Muscle layer of duodenum (tissue), 2 donors: Measurements from ENCODE around the gene ADAMTS18.

Experiments used
- H3K27ac ChIP-seq: one replicate; pipeline ENCODE4 v1.7.0; 2013; ENCODE audit warnings: mild to moderate bottlenecking, low read length
- H3K27me3 ChIP-seq: one replicate; pipeline ENCODE4 v1.7.0; 2013; ENCODE audit warnings: low read depth, mild to moderate bottlenecking, control low read depth, low read length
- H3K36me3 ChIP-seq, 2 donors: one replicate each; pipeline ENCODE4 v1.7.0; 2013; ENCODE audit warnings: low read length in 2 of 2, control low read depth in 1 of 2, mild to moderate bottlenecking in 1 of 2; ENCODE audit not compliant: insufficient read depth in 2 of 2, control insufficient read depth in 1 of 2
- H3K4me1 ChIP-seq, 2 donors: one replicate each; pipeline ENCODE4 v1.7.0; 2013; ENCODE audit warnings: low read length in 2 of 2, mild to moderate bottlenecking in 2 of 2, control low read depth in 1 of 2, moderate library complexity in 1 of 2; ENCODE audit not compliant: insufficient read depth in 2 of 2, control insufficient read depth in 1 of 2
- H3K4me3 ChIP-seq, 2 donors: one replicate each; pipeline ENCODE4 v1.7.0; 2013; ENCODE audit warnings: low read length in 2 of 2, low read depth in 1 of 2, mild to moderate bottlenecking in 1 of 2
- H3K9me3 ChIP-seq, 2 donors: one replicate each; pipeline ENCODE4 v1.7.0; 2013; ENCODE audit warnings: low read length in 2 of 2, control low read depth in 1 of 2, mild to moderate bottlenecking in 1 of 2; ENCODE audit not compliant: control insufficient read depth in 1 of 2
- donor health status: healthy.

ADAMTS18 gene

DNA sequence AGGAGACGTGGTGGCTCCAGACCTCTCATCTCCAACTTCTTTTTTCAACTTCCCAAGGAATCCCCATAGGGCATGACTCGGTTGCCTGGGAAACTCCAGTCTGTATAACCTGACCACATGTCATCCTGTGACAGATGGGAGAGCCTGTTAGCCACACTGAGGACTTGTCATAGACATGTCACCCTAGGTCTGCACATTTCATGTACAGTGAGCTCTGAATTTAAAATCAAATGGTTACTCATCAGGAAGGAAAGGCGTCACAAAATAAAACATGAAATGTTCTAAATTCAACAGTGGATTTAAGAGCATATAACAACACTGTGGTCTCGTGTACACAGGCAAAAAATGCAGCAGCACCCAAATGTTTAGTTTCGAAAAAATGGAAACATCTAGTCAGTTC lies 22.2 kb upstream of the ADAMTS18 start:
- no peaks in the 10 kb centered on the region for H3K9me3 ChIP-seq
- H3K4me3 ChIP-seq: no peak overlapping the region
- no peaks in the 10 kb centered on the region for H3K36me3 ChIP-seq
- H3K27ac ChIP-seq: no peak overlapping the region
- no peaks in the 10 kb centered on the region for H3K4me1 ChIP-seq
- no peaks in the 10 kb centered on the region for H3K27me3 ChIP-seq

DNA sequence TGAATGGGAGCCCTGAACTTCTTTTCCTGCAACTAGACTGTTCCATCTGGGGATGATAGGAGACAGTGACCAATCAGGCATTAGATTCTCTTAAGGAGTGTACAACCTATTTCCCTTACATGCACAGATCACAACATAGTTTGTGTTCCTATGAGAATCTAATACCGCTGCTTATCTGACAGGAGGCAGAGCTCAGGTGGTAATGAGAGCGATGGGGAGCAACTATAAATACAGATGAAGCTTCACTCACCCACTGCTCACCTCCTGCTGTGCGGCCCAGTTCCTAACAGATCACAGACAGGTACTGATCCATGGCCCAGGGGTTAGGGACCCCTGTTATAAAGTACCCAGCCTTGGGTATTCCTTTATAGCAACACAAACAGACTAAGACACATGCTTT lies 17.4 kb upstream of the ADAMTS18 start:
- no peaks in the 10 kb centered on the region for H3K4me1 ChIP-seq
- H3K4me3 ChIP-seq: no peak overlapping the region
- no peaks in the 10 kb centered on the region for H3K36me3 ChIP-seq
- H3K27ac ChIP-seq: no peak overlapping the region
- H3K9me3 ChIP-seq: no peaks in the 10 kb centered on the region
- no peaks in the 10 kb centered on the region for H3K27me3 ChIP-seq

DNA sequence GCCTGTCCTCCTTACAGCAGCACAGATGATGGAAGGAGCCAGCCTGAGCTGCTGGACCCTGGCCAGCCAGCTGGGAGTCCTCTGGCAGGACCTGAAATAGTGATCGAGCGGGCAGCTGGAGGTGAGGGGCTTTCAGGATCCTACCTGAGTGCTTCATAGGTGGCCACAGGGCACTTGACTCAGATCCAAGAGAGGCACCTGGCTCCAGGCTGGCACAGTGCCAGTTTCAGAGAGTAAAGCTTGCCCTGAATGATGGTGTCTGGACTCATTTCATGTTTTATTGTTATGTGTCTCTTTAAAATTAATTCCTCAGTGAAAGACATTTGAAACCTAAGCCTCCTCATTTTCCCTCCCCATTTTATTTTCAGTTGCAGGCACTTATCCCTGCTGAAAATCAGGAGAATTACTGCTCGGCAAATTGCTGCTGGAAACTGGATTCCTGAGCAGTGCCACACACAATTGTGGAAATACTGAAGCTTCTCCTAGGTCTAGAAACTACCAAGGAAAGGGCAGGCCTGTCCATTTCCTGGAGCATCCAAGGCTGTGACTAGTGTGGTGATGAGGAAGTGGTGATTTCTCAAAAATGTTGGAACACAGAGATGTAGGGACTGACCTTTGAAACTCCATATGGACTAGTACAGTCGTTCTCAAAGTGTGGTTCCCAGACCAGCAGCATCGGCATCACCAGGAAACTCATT lies 16.1 kb upstream of the ADAMTS18 start:
- Histone ChIP-seq H3K36me3 (no peaks in the 10 kb centered on the region), H3K4me1 (no peaks in the 10 kb centered on the region), H3K4me3 (no peak overlapping the region), H3K27ac (no peak overlapping the region), H3K27me3 (no peaks in the 10 kb centered on the region), H3K9me3 (no peaks in the 10 kb centered on the region)

DNA sequence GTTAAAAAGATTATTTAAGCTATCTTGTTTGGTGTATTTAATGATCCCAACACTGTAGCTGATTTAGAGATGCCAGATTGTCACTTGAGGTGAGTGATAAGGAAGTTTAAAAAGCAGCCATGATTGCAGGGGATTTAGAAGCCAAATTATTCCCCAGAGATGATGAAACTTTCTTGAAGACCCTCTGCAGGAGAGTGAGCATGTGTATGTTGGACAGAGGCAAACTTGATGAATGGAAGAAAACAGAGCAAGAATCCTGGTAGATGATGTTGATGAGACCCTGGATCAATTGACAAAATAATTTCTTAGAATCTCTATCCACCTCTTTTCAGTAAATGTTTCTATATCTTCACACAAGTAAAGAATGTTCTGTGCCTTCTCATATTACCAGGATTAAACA lies 14.4 kb upstream of the ADAMTS18 start:
- no peak overlapping the region for H3K27ac ChIP-seq
- H3K27me3 ChIP-seq: no peaks in the 10 kb centered on the region
- no peak overlapping the region for H3K4me3 ChIP-seq
- no peaks in the 10 kb centered on the region for H3K9me3 ChIP-seq
- H3K36me3 ChIP-seq: no peaks in the 10 kb centered on the region
- no peaks in the 10 kb centered on the region for H3K4me1 ChIP-seq

DNA sequence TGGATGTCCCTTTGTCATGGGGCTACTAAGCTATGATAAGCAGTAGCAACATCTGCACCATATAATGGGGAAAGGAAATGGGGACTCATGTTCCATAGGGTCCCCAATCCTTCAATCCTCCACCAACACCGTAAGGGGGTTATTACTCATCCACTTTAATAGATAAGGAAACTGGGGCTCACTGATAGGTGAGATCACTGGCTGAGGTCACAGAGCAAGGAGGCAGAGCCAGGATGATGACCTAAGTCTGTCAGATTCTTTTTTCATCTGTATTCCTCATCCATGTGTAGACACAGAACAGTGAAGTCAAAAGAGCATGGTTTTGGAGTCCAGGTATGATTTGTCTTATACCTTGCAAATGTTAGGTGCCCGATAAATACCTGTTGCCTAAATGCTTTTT lies 10.5 kb upstream of the ADAMTS18 start:
- Histone ChIP-seq H3K9me3 (no peaks in the 10 kb centered on the region), H3K27ac (no peak overlapping the region), H3K27me3 (no peaks in the 10 kb centered on the region), H3K36me3 (no peaks in the 10 kb centered on the region), H3K4me3 (no peak overlapping the region), H3K4me1 (no peaks in the 10 kb centered on the region)

DNA sequence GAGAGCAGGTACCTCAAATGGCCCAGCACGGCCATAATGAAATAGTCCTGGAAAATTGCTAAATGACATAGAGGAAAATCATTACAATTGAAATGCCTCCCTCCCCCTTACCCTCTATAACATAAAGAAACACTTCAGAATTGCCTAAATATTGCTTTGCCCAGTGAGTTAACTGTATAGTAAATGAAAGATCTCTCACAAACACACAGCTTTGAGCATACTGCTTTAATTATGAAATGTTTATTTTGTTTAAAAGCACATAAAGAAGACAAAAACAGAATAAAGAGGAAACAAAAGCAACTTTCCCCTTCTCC lies 9.3 kb upstream of the ADAMTS18 start:
- Histone ChIP-seq H3K36me3 (no peaks in the 10 kb centered on the region), H3K4me1 (no peaks in the 10 kb centered on the region), H3K9me3 (no peaks in the 10 kb centered on the region), H3K27me3 (no peaks in the 10 kb centered on the region), H3K27ac (no peak overlapping the region), H3K4me3 (no peak overlapping the region)

DNA sequence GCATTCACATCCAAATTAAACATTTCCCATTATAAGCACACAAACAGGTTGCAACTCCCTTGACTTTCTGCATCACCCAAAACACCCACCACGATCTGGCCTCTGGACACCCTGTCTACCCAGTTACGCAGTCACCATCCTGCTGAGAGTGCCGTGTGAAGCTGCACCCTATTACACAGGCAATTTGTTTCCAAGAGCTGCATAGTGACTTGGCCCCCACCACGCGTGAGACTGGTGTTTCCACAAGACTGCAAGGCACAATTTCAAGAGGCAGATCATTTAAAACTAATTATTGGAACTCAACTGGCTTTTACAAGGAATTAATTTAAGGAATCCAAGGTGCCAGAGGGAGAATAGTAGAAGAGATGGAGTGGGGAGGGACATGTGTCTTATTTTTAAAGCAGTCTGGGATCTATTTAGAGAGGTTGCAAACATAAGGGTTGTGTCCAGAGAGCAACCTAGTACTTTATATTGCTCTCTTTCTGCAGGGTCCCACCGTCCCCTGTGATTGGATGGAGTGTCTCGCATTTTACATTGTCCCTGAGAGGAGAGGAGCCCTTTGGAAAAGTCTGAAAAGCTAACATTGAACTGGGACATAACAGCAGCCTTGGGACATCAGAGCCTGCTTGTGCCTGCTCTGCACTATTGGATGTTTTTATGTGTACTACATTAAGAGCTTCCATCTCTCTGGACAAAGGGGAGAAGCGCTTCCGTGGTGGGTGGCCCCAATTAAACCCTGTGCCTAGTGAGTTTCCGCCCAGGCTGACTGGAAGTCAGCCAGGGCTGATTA lies 8.7 kb upstream of the ADAMTS18 start:
- Histone ChIP-seq H3K9me3 (no peaks in the 10 kb centered on the region), H3K4me3 (no peak overlapping the region), H3K4me1 (no peaks in the 10 kb centered on the region), H3K27me3 (no peaks in the 10 kb centered on the region), H3K36me3 (no peaks in the 10 kb centered on the region), H3K27ac (no peak overlapping the region)

DNA sequence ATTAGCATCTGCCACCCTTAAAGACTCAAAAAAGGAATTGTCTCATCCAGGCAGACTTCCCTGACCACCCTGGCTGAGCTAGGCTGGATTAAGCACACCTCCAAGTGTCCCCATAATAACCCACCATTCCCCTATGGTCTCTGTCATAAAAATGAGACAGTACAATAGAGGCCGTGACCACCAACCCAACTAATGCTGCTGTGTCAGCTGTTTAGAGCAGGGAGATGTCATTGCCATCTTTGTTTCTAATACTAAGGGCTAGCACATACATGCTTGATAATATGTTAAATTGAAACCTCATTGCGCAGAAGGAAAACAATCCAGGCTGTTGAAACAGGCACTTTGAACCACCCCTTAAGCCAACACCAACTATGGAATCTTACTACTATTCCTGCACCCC lies 7.2 kb upstream of the ADAMTS18 start:
- no peak overlapping the region for H3K4me3 ChIP-seq

DNA sequence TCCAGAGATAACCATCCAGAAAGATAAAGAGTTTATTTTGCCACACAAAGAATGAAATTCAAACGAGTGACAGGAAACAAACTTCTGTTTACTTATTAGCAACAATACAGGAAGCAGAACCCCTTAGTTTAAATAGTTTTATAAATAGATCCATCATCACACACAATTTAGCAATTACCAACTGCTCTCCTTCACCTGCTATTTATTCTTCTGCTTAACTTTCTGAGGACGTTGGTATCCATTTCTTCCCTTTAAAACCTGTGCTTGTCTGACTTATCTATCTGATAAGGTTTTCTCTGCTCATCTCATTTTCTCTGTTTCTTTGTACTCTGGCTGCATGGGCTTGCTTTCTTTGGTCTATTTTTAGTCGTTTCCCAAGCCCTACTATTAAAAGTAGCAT lies 4.3 kb upstream of the ADAMTS18 start:
- Histone ChIP-seq H3K27ac (no peak overlapping the region), H3K27me3 (peaks cover under 1% of the 10 kb centered on the region), H3K4me3 (no peak overlapping the region), H3K4me1 (peaks cover 0 to 9% of the 10 kb centered on the region in 2 donors), H3K9me3 (no peaks in the 10 kb centered on the region), H3K36me3 (no peaks in the 10 kb centered on the region)

More for the DNA sequence above, 7.2 kb upstream of the ADAMTS18 start:
- H3K27me3 ChIP-seq: no peaks in the 10 kb centered on the region
- no peak overlapping the region for H3K27ac ChIP-seq
- H3K36me3 ChIP-seq: no peaks in the 10 kb centered on the region
- no peaks in the 10 kb centered on the region for H3K9me3 ChIP-seq
- H3K4me1 ChIP-seq: no peaks in the 10 kb centered on the region

DNA sequence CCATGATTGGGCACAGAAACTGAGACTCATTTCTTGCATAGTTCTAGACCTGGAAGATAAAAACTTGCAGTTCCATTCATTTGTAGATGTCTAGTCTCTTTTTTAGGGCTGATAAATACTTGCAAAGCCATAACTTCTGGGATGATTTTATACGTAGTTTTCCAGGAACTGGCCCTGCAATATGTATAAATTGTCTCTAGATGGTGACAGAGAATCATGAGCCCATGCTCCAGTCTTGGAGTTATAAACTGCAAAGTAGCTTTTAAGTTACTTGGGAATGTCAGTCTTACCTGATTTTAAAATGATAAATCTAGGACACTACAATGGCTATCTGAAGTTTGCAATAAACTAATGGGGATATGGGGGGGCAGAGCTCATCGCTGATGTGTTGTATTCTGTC lies 3.0 kb upstream of the ADAMTS18 start:
- Histone ChIP-seq H3K36me3 (no peaks in the 10 kb centered on the region), H3K4me3 (no peak overlapping the region), H3K9me3 (no peaks in the 10 kb centered on the region), H3K27me3 (peaks cover 10% of the 10 kb centered on the region), H3K4me1 (peaks cover 0 to 11% of the 10 kb centered on the region in 2 donors), H3K27ac (no peak overlapping the region)

DNA sequence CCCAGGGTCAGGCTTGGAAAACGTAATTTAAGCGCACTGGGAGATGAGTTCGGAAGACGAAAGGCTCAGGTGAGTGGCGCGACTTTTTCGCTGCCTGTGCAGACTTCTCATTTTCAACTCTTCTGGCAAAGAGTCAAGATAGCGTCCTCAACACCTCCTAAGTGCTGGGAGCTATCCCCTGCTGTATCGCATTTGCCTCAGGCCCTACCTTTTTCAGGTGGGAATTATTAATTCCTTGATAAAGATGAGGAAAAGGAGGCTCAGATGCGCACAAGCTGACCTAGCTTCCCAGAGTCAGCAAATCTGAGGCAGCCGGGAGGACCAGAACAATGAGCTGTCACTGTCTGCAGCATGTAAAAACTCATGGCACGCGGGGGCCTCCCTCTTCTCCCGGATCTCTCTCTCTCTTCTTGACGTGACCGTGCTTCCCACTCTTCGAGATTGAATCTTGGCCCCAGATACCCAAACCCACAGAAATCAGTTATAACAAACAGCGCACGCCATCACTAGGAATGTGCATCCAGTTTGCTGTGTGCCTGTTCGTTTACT lies 512 bp upstream of the ADAMTS18 start:
- H3K4me1 ChIP-seq: peaks cover 0 to 11% of the 10 kb centered on the region in 2 donors
- H3K27me3 ChIP-seq: peaks cover 10% of the 10 kb centered on the region
- no peak overlapping the region for H3K27ac ChIP-seq
- no peaks in the 10 kb centered on the region for H3K9me3 ChIP-seq
- no peak overlapping the region for H3K4me3 ChIP-seq
- no peaks in the 10 kb centered on the region for H3K36me3 ChIP-seq
